T-helper 1 cell treated with Interleukin-12 subunit alpha and Interleukin-12 subunit beta and Interleukin-4 antibody, amounts not matched to agents 30 μg/mL and 1 μg/mL, for 36 hours (primary cell): ENCODE measurements around the gene ARPC2.
A peak's percentile ranks its signal among the peaks of the same experiment; 100 is the strongest.

ENCODE experiments used
- H3K27ac Mint-ChIP-seq: one replicate; pipeline ENCODE4 v1.8.0; 2021; ENCODE audit warnings: mild to moderate bottlenecking, mixed read lengths
- H3K27me3 Mint-ChIP-seq: one replicate; pipeline ENCODE4 v1.8.0; 2021; ENCODE audit warnings: low read depth, mixed read lengths
- H3K36me3 Mint-ChIP-seq: one replicate; pipeline ENCODE4 v1.8.0; 2021; ENCODE audit warnings: low read depth, mixed read lengths
- H3K4me1 Mint-ChIP-seq: one replicate; pipeline ENCODE4 v1.8.0; 2021; ENCODE audit warnings: low read depth, mixed read lengths
- H3K4me3 Mint-ChIP-seq: one replicate; pipeline ENCODE4 v1.8.0; 2021; ENCODE audit warnings: mild to moderate bottlenecking, moderate library complexity, mixed read lengths
- H3K9me3 Mint-ChIP-seq: one replicate; pipeline ENCODE4 v1.8.0; 2021; ENCODE audit warnings: mixed read lengths

Gene ARPC2

DNA sequence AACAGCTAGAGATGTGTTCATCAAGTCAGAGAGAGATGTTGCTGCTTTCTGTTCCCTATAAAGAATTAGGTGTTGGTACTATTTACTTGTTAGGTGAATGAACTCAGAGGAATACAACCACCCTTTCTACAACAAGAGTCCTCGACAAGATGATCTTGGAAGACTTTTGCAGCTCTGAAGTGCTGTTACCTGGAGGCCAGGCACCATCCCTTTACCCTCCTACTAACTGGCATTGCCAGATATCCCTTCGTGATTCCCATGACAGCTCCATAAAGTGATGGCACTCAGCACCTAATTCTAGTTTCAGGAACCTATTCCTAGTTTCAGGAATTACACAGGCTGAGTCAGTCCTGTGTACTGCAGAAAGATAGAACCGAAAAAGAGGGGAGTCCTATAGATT, 9.9 kb downstream of the ARPC2 start:
- Mint-ChIP-seq H3K27me3 (no peaks in the 10 kb centered on the region), H3K9me3 (no peaks in the 10 kb centered on the region), H3K4me3 (peak overlapping the region; percentile 50), H3K27ac (peak overlapping the region; percentile 83), H3K4me1 (peaks cover 72% of the 10 kb centered on the region), H3K36me3 (peaks cover 68% of the 10 kb centered on the region)

DNA sequence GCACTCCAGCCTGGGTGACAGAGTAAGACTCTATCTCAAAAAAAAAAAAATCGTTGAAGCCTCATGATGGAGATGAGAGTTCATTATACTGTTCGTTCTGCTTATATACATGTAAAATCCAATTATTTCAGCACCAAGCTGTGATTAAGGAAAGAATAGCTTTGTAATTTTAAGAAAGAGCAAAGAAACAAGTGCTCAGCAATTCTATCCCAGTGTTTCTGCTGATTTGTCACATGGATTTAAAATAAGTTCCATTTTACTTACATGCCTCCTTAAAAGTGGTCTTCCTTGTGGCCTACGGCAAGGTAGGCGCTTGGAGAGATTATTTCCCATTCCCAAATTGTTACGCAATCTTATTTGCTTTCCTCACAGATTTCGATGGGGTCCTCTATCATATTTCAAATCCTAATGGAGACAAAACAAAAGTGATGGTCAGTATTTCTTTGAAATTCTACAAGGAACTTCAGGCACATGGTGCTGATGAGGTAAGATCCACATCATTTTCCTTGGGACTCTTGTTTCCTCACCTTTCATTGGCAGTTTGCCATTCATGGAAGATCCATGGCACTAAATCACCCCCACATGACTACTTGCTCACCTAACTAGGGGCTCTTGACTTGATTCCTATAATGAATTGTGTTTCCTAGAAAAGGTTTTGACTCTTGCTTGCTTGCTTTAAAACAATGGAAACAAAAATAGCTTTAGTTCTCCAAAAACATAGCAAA, 11.5 kb downstream of the ARPC2 start:
- peak overlapping the region; percentile 71 for H3K4me3 Mint-ChIP-seq
- H3K27me3 Mint-ChIP-seq = no peaks in the 10 kb centered on the region
- peaks cover 70% of the 10 kb centered on the region for H3K36me3 Mint-ChIP-seq
- H3K9me3 Mint-ChIP-seq = no peaks in the 10 kb centered on the region
- peak overlapping the region; percentile 90 for H3K27ac Mint-ChIP-seq
- H3K4me1 Mint-ChIP-seq = peaks cover 67% of the 10 kb centered on the region

DNA sequence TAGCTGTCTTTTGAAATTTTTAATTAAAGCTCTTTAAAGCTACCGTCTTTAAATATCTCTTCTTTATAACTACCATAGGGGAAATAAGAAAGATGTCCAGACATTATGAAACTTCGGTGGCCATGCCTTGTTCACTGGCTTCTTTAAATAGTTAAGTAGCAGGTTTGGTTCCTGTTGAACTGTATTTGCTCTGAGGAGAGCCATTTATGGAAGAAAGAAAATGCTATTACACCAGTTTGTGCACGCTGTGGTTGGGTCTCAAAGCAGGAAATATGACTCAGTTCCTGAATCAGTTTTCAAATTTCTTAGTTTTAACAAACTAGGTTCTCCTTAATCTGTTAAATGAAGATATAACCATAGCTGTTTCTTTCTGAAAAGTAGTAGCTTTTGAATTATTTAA, 12.2 kb downstream of the ARPC2 start:
- H3K27me3 Mint-ChIP-seq = no peaks in the 10 kb centered on the region
- H3K4me3 Mint-ChIP-seq = peak overlapping the region; percentile 71
- H3K9me3 Mint-ChIP-seq = no peaks in the 10 kb centered on the region
- H3K27ac Mint-ChIP-seq = peak overlapping the region; percentile 90
- peaks cover 72% of the 10 kb centered on the region for H3K36me3 Mint-ChIP-seq
- H3K4me1 Mint-ChIP-seq = peaks cover 62% of the 10 kb centered on the region

DNA sequence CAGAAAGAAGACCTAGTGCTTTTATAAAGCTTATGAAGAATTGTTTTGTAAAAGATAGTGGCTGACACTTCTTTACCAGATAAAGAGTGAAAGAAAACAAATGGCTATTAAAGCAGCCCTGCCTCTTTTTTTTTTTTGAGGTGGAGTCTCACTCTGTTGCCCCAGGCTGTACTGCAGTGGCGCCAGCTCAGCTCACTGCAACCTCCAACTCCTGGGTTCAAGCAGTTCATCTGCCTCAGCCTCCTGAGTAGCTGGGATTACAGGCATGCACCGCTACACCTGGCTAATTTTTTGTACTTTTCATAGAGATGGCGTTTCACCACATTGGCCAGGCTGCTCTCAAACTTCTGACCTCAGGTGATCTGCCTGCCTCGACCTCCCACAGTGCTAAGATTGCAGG, 12.9 kb downstream of the ARPC2 start:
- Mint-ChIP-seq H3K36me3 (peaks cover 71% of the 10 kb centered on the region), H3K4me1 (peaks cover 58% of the 10 kb centered on the region), H3K9me3 (no peaks in the 10 kb centered on the region), H3K27me3 (no peaks in the 10 kb centered on the region), H3K4me3 (peak overlapping the region; percentile 25), H3K27ac (peak overlapping the region; percentile 83)

DNA sequence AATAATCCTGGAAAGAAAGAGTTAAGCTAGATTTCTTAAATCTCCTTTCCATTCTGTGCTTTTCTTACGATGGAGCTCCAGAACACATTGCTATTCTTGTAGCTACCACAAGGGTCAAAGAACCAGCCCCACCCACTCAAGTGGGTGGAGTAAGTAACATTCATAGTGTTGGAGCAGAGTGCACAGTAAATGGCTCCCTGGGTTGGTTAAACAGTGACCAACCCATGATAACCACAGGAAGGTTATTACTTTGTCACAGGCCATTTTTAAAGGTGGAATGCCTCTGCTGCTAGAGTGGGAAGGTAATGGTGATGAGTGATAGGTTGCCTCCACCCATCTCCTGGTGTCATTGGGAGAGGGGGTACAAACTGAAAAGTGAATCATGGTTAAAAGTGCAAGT, 13.9 kb downstream of the ARPC2 start:
- H3K27me3 Mint-ChIP-seq = no peaks in the 10 kb centered on the region
- peaks cover 66% of the 10 kb centered on the region for H3K36me3 Mint-ChIP-seq
- H3K4me1 Mint-ChIP-seq = peaks cover 47% of the 10 kb centered on the region
- H3K4me3 Mint-ChIP-seq = peak overlapping the region; percentile 25
- H3K27ac Mint-ChIP-seq = peak overlapping the region; percentile 83
- no peaks in the 10 kb centered on the region for H3K9me3 Mint-ChIP-seq

DNA sequence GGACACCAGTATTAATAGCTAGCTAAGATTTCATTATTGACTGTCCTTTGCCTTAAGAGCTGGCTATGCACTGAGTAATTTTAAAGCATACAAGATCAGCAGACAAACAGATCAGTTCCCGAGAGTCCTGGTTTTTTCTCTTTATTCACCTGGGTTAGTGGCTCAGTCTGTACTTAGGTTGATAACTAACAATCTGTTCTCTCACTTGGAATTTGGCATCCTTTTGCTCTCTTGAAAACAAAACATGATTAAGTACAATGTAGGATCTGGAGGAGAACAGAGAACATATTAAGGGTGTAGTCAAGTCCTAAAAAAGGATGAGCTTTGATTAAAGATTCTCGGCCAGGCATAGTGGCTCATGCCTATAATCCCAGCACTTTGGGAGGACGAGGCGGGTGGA, 16.6 kb downstream of the ARPC2 start:
- H3K36me3 Mint-ChIP-seq = peaks cover 58% of the 10 kb centered on the region
- H3K27ac Mint-ChIP-seq = no peak overlapping the region
- H3K4me3 Mint-ChIP-seq = no peak overlapping the region
- no peaks in the 10 kb centered on the region for H3K27me3 Mint-ChIP-seq
- H3K4me1 Mint-ChIP-seq = peaks cover 32% of the 10 kb centered on the region
- no peaks in the 10 kb centered on the region for H3K9me3 Mint-ChIP-seq

DNA sequence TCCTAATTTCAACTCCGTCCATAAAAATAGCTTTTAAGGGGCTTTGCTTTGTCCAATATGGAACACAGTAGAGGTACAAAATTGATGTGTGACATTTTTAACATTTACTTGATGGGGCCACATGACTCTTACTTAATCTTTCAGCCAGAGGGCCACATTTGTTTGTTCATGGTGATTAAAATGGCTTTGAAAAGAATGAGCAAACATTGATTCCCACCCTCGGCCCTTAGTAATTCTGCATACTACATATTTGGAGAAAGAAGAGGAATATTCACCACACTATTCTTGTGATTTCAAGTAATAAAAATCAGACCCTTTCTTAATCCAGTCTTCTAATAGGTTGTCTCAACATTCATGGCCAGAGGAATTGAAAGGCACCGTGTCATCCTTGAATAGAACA, 17.5 kb downstream of the ARPC2 start:
- Mint-ChIP-seq H3K9me3 (no peaks in the 10 kb centered on the region), H3K27me3 (no peaks in the 10 kb centered on the region), H3K4me3 (no peak overlapping the region), H3K4me1 (peaks cover 24% of the 10 kb centered on the region), H3K36me3 (peaks cover 59% of the 10 kb centered on the region), H3K27ac (no peak overlapping the region)

DNA sequence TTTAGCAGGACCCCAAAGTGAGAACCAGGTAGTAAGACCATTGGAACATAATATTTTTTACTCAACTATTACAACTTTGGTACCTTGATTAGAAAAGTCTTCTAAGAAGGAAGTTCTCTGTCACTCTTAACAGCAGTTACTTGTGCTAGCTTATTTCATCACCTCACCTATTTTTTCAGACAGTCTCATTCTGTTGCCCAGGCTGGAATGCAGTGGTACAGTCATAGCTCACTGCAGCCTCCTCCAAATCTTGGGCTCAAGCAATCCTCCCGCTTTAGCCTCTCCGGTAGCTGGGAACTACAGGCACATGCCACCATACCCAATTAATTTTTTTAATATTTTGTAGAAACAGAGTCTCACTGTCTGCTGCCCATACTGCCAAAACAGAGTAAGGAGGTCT, 18.0 kb downstream of the ARPC2 start:
- Mint-ChIP-seq H3K36me3 (peaks cover 59% of the 10 kb centered on the region), H3K9me3 (no peaks in the 10 kb centered on the region), H3K4me3 (no peak overlapping the region), H3K27me3 (no peaks in the 10 kb centered on the region), H3K4me1 (peaks cover 24% of the 10 kb centered on the region), H3K27ac (no peak overlapping the region)

DNA sequence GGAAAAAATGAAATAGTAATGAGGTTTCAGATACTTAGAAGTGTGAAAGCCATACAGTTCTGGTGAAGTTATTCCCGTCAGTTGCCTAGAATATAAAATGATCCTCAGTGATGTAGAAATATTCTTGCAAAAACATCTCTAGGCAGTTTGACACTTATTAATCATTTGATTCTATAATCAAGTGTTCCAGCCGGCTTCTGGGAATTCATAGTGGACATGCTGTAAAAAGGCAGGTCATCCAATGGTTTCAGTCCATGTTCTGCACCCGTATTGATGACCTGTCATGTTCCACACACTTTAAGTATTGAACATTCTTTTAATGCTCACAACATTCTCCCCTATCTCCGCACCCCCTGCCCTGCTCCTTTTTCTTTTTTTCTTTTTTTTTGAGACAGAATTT, 19.8 kb downstream of the ARPC2 start:
- Mint-ChIP-seq H3K4me3 (no peak overlapping the region), H3K27me3 (no peaks in the 10 kb centered on the region), H3K36me3 (peaks cover 53% of the 10 kb centered on the region), H3K27ac (no peak overlapping the region), H3K9me3 (no peaks in the 10 kb centered on the region), H3K4me1 (peaks cover 12% of the 10 kb centered on the region)

DNA sequence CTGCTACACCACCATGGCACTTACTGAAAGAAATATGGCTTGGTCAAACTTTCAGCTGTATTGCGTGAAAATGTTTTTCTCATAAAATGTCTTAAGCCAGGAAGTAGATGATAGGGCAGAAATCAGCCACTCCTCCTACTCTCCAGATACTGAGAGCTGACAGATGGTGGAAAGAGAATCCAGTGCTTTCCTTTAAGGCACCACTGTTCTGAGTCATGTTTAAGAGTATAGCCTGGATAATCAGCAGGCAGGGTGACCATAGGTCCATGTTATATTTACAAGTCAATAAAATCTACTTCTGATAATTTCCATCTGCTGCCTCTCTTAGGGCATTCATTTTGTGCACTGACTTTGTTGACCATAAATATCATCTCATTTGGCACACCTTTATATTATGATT, 21.9 kb downstream of the ARPC2 start:
- H3K9me3 Mint-ChIP-seq = no peaks in the 10 kb centered on the region
- no peak overlapping the region for H3K4me3 Mint-ChIP-seq
- peaks cover 8% of the 10 kb centered on the region for H3K4me1 Mint-ChIP-seq
- H3K27ac Mint-ChIP-seq = no peak overlapping the region
- peaks cover 50% of the 10 kb centered on the region for H3K36me3 Mint-ChIP-seq
- no peaks in the 10 kb centered on the region for H3K27me3 Mint-ChIP-seq

DNA sequence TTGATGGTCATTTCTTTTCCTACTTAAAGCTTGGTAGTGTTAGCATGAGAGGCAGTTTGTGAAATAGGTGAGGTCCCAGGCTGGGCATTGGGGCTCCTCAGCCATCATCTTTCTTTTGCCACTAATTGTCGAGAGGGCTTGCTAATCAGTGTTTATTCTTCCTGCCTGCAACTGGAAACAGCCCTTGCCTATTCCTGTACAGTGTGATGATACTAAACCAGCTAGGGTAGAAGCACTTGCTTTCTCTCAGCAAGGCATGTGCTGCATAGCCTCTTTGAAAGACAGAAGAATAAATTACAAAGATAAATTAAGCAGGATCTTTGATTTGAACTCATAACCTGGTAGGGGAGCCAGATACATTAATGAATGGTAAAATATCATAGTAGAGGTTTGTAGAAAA, 27.2 kb downstream of the ARPC2 start:
- Mint-ChIP-seq H3K4me1 (peaks cover 17% of the 10 kb centered on the region), H3K27ac (no peak overlapping the region), H3K4me3 (no peak overlapping the region), H3K36me3 (peaks cover 58% of the 10 kb centered on the region), H3K27me3 (no peaks in the 10 kb centered on the region), H3K9me3 (no peaks in the 10 kb centered on the region)

DNA sequence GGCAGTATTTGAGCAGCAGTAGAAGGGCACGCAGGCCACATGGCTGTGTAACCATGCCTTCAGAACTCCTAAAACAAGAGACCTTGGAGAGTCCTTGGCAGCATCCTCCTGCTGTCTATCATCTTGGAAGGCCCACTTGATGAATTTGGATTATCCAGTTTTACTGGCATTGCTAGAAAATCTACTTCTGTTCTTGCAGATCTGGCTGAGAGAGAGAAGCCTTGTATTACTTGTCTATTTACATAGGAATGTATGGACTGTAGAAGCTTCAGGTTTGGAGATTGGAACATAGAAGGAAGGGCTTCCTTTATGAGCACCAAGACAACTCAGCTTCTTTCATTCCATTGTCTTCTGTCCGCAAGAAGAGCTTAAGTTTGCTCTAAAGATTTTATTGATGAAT, 27.7 kb downstream of the ARPC2 start:
- no peak overlapping the region for H3K4me3 Mint-ChIP-seq
- H3K27ac Mint-ChIP-seq = peak overlapping the region; percentile 15
- H3K36me3 Mint-ChIP-seq = peaks cover 61% of the 10 kb centered on the region
- peaks cover 17% of the 10 kb centered on the region for H3K4me1 Mint-ChIP-seq
- no peaks in the 10 kb centered on the region for H3K27me3 Mint-ChIP-seq
- H3K9me3 Mint-ChIP-seq = no peaks in the 10 kb centered on the region

DNA sequence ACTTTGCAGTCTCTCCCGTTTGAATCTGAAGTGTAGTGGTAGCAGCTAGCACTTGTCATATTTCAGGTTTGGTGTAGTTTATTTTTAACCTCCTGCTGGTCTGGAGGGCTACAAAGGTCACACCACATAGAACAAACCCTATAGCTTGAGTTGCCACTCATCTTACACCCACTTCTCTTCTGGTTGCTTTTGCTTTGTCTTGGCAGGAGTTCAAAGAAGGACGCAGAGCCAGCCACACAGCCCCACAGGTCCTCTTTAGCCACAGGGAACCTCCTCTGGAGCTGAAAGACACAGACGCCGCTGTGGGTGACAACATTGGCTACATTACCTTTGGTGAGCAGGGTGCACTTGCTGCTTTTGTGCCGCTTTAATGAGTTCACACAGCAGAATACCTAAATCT, 28.2 kb downstream of the ARPC2 start:
- H3K36me3 Mint-ChIP-seq = peaks cover 65% of the 10 kb centered on the region
- H3K27me3 Mint-ChIP-seq = no peaks in the 10 kb centered on the region
- H3K4me1 Mint-ChIP-seq = peaks cover 17% of the 10 kb centered on the region
- H3K27ac Mint-ChIP-seq = no peak overlapping the region
- H3K4me3 Mint-ChIP-seq = no peak overlapping the region
- no peaks in the 10 kb centered on the region for H3K9me3 Mint-ChIP-seq

DNA sequence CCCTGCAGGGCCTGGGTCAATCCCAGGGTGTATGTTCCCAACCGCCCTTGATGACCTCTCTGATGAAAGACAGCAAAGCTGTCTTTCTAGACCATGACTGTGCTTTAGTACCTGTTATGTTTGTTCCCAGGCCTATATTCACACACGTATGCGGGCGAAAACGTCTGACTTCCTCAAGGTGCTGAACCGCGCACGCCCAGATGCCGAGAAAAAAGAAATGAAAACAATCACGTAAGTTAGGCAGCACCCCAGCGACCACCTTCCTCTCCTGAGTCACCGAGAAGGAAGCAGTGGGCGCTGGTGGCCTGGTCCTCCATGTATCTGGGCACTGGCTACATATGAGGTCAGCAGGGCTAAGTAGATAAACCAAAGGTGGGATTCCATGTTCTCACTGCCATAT, 32.7 kb downstream of the ARPC2 start:
- no peak overlapping the region for H3K4me3 Mint-ChIP-seq
- H3K9me3 Mint-ChIP-seq = no peaks in the 10 kb centered on the region
- peaks cover 11% of the 10 kb centered on the region for H3K4me1 Mint-ChIP-seq
- no peaks in the 10 kb centered on the region for H3K27me3 Mint-ChIP-seq
- peak overlapping the region; percentile 36 for H3K27ac Mint-ChIP-seq
- H3K36me3 Mint-ChIP-seq = peaks cover 71% of the 10 kb centered on the region

DNA sequence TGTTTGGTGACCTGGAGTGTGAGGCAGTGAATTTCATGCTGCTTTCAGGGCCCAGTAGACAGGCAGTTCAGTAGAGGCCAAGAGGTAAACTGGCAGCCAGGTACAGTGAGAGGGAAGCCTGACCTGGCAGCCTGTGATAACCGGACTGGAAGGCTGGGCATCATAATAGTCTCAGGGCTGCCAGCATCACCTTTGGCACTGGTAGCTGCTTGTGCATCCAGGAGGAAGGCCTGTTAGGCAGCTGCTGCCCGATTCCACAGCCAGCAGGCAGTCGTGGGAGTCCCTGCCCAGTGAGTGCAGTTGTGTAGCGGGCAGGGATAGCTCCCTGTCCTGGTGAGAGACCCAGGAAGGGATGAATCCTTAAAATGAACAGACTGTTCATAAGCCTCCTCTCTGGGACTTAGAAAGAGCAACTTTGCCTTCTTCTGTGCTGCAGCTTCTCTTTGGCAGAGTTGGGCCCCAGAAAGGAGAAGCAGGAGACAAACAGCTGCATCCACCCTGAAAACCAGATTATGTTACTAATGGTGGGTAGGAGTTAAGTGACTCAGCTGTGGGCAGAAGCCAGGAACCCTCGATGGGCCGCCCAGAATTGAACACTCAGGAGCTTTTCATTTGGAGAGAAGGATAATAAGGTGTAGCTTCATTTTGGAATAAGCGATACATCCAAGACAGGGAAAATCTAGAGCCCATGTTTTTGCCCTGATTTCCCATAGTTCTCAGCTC, 35.7 kb downstream of the ARPC2 start:
- peaks cover 64% of the 10 kb centered on the region for H3K36me3 Mint-ChIP-seq
- H3K4me3 Mint-ChIP-seq = no peak overlapping the region
- no peaks in the 10 kb centered on the region for H3K27me3 Mint-ChIP-seq
- no peaks in the 10 kb centered on the region for H3K9me3 Mint-ChIP-seq
- no peak overlapping the region for H3K27ac Mint-ChIP-seq
- H3K4me1 Mint-ChIP-seq = peaks cover 16% of the 10 kb centered on the region
